HG02610 (cell line): Measurements from ENCODE around the gene PFKFB3.
A peak's percentile ranks its signal among the peaks of the same experiment; 100 is the strongest.
"Not testable (repeated sequence)": the region's sequence is repeated elsewhere in the genome, so short reads cannot be mapped to it uniquely, and the experiment has no call there.

Experiments
- ATAC-seq: cut with Tn5 transposase; IDR thresholded peaks from one replicate; pipeline ENCODE4 v1.9.1; 2021; ENCODE audit warnings: mild to moderate bottlenecking, moderate library complexity; ENCODE audit not compliant: unreplicated experiment

The PFKFB3 gene

DNA sequence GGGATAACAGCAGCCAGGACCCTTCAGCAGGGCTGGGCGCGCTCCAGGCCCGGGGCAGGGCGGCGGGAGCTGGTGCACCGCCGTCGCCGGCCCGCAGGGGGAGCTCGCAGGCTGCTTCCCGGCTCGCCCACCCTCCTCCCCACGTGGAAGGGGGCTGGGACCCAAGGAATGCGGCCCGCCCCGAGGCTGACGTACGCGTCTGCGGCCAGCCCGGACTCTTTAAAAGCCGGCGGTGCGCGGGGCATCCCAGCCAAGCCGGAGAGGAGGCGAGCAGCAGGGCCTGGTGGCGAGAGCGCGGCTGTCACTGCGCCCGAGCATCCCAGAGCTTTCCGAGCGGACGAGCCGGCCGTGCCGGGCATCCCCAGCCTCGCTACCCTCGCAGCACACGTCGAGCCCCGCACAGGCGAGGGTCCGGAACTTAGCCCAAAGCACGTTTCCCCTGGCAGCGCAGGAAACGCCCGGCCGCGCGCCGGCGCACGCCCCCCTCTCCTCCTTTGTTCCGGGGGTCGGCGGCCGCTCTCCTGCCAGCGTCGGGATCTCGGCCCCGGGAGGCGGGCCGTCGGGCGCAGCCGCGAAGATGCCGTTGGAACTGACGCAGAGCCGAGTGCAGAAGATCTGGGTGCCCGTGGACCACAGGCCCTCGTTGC, at the start of gene PFKFB3:
Gene PFKFB3, plus strand, starts transcription at position 249 of the 647 bp plus-strand sequence. Its CDS starts 329 bp downstream, at position 578.
- ATAC-seq = peak; percentile 81

GRCh38 chr10:6153845-6154244, 48.9 kb upstream of the PFKFB3 start:
- no peak for ATAC-seq

- ATAC-seq = no peak
Measured at GRCh38 chr10:6154566-6154965, 48.2 kb upstream of the PFKFB3 start.

GRCh38 chr10:6158276-6158675, 44.5 kb upstream of the PFKFB3 start:
- no peak for ATAC-seq

- ATAC-seq = no peak
Measured at GRCh38 chr10:6161921-6162320, 40.8 kb upstream of the PFKFB3 start.

GRCh38 chr10:6162589-6163356, 40.0 kb upstream of the PFKFB3 start:
- no peak for ATAC-seq

DNA sequence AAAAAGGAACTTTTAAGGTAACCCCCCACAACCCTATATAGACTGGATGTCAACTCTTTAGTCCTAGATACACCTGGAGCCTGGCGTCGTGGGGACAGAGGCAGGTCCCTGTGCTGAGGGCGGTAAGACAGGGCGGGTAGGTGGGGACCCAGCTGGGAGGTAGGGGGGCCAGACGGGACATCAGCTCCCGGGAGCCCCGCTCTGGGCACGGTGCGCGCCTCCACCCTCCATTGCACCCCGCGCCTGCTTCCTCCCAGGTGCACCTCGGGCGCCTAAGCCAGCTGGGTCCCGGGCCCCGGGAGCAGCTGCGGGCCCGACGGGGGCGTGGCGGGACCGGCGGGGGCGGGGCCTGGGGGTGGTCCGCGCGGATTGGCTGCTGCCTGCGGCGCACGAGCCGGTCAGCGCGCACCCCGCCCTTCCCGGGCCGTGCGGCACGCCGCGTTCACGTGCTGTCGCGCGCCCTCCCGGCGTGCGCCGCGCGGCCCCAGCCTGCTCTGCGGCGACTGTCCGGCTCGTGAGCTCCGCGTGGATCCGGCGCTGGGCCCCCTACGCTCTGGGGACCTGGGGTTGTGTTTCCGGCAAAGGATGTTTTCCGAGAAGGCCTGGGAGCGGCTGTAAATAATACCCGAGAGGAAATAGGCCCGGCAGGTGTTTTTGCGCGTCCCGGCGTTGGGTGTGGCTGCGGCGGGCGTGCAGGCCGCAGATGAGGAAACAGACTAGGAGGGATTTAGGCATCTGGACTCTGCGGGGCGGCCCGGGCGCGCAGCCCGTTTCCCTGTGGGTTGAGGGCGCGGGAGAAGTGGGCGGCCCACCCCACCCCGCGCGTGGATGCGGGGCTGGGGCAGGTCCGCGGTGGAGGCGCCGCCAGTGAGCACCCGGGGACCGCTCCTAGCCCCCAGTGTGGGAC, 39.1 kb upstream of the PFKFB3 start:
- peak; percentile 97 for ATAC-seq

GRCh38 chr10:6164271-6165095, 38.2 kb upstream of the PFKFB3 start:
- ATAC-seq = no peak

DNA sequence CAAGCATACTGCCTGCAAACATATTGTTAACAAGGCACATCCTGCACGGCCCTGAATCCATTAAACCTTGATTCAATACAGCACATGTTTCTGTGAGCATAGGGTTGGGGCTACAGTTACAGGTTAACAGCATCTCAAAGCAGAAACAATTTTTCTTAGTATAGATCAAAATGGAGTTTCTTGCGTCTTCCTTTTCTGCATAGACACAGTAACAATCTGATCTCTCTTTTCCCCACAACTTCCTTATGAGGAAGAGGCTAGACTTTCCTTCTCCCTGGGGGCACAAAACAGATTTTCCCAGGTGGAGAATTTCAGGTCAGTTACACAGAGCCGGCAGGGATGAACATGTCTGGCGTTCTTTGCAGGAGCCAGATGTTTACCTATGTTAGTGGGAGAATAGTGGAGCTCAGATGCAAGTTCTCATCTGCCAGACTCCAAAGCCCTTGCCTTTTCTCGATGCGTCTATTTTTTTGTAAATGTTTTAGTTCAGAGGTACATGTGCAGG, 37.5 kb upstream of the PFKFB3 start:
- ATAC-seq = no peak

DNA sequence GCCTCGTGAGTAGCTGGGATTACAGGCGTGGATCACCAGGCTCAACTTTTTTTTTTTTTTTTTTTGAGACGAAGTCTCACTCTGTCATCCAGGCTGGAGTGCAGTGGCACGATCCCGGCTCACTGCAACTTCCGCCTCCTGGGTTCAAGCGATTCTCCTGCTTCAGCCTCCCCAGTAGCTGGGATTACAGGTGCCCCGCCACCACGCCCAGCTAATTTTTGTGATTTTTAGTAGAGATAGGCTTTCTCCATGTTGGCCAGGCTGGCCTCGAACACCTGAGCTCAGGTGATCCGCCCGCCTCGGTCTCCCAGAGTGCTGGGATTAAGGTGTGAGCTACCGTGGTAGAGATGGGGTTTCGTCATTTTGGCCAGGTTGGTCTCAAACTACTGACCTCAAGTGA, 36.8 kb upstream of the PFKFB3 start:
- not testable (repeated sequence) for ATAC-seq

- no peak for ATAC-seq
Measured at GRCh38 chr10:6167456-6167855, 35.3 kb upstream of the PFKFB3 start.

- no peak for ATAC-seq
Measured at GRCh38 chr10:6168084-6168483, 34.6 kb upstream of the PFKFB3 start.

- ATAC-seq = no peak
Measured at GRCh38 chr10:6170638-6171037, 32.1 kb upstream of the PFKFB3 start.

GRCh38 chr10:6171881-6172695, 30.6 kb upstream of the PFKFB3 start:
- peak; percentile 42 for ATAC-seq

GRCh38 chr10:6173203-6173602, 29.5 kb upstream of the PFKFB3 start:
- ATAC-seq = no peak

DNA sequence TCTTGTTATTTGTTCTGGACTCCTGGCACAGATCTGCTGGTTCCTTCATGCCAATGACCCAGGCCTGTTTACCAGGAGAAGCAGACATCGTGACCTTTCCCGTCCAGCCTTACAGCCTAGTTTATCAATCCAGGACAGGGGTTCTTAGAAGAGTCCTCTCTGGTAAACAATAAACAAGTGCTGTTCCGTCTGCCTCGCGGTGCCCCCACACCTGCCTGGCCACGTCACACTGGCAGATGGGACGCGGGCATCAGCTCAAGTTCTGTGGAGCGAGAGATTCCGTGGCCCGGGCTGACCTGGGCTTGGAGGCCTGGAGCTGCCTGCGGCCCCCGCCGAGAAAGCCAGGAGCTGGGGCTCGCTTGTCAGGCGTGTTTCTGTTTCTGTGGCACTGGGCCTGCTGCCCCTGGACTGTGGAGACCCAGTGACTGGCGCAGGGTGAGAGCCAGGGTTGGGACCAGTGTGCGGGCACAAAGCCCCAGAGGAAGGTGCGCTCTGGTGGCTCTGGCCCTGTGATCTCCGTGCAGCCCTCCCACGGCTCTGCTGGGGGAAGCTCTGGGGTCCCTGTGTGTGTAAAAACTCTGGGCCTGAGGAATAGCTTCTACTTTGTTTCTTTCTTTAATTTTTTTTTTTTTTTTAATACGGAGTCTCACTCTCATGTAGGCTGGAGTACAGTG, 28.4 kb upstream of the PFKFB3 start:
- no peak for ATAC-seq

DNA sequence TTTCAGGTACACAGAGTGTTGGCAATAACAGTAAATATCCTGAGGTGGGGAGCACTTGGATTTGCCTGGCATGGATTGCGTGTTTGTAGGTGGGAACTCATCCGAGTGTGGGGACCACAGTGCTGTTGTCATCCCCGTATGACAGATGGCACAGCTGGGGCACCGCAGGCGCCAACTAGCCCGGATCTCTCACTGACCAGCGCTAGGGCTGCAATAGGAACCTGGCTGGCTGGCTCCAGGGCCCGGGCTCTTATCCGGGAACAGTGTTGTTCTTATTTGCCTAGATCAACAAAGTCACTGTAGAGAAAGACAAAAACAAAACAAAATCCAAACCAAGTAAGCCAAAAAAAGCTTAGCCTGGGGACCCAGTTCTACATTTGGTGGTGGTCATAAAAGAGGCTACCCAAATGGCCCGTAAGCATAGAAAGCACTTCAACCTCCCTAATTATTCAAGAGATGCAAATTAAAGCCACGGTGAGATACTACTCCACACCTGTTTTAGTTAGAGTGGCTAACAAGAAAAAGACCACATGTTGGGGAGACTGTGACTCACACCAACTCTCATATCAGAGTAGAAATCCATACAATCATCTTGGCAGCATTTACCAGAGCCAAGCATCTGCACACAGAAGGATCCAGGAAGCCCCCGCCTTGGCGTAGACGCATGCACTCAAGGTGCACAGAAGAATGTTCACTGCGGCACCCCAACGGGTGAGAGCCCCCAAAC, 27.2 kb upstream of the PFKFB3 start:
- ATAC-seq = no peak

DNA sequence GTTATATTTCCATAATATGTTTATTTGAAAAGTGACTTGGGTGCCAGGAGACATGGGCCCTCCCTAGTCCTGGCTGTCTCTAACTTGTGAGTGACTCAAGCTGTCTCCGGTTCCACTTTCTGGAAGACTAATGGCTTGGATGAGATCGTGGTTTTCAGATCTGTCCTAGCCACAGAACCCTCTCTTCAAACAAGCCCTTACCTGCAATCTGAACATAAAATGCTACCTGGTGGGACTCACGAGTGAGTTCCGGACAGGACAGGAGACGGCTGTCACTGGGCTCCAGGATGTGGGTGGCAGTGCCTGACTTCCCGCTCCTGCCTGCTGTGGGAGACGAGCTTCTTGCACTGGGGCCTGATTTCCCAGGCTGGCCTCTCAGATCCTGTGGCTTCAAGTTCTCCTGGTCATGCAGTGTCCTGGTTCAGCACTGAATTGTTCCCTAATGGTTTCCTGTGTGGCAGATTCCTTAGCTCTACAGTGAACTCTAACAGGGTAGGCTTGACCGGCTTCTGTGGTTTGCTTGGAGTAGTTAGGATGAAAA, 26.0 kb upstream of the PFKFB3 start:
- ATAC-seq = no peak
